Ishikawa (cell line): Measurements from ENCODE around the gene KCTD8.

ENCODE experiments used
- CEBPB ChIP-seq: IDR thresholded peaks from 2 replicates; pipeline ENCODE4 v1.6.1; 2012
- FOXM1 ChIP-seq: IDR thresholded peaks from 2 replicates; pipeline ENCODE4 v1.6.1; 2012; ENCODE audit warnings: low read depth, borderline replicate concordance
- YY1 ChIP-seq: IDR thresholded peaks from 2 replicates; pipeline ENCODE4 v1.6.1; 2012; ENCODE audit warnings: low read depth
- ZBTB7A ChIP-seq: IDR thresholded peaks from 2 replicates; pipeline ENCODE4 v1.6.1; 2012; ENCODE audit warnings: low read depth
- TF ChIP-seq, protein P1 (sequence below): IDR thresholded peaks from 2 replicates; pipeline ENCODE4 v1.6.1; 2012

DNA sequence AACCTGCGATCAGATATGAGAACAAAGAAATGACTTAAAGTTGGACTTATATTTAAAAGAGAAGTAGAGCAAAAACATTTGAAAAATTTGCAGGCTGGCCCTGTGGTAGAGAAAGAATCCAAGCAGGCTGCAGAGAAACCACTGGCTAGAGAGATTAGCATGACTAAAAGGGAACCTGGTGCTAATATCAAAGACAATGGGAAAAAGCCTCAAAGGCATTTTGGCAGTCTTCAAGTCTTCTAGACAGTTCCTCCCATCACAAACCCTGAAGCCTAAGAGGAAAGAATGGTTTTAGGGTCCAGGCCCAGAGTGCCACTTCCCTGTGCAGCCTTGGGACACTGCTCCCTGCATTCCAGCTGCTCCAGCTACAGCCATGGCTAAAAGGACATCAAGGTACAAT lies 33.4 kb downstream of the KCTD8 start:
- TF ChIP-seq CEBPB = no peak
- TF ChIP-seq YY1 = no peak
- TF ChIP-seq ZBTB7A = no peak
- no peak for TF ChIP-seq FOXM1
- TF ChIP-seq, protein P1, sequence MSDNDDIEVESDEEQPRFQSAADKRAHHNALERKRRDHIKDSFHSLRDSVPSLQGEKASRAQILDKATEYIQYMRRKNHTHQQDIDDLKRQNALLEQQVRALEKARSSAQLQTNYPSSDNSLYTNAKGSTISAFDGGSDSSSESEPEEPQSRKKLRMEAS = no peak
